Measurements from ENCODE around the gene RPL19.

The RPL19 gene

GRCh38 chr17:39173526-39174274 is 26.4 kb upstream of the RPL19 start:
- no peak for DNase-seq

GRCh38 chr17:39174920-39175694 is 25.0 kb upstream of the RPL19 start:
- peak; percentile 72 for DNase-seq

GRCh38 chr17:39175695-39176093 is 24.4 kb upstream of the RPL19 start:
- no peak for DNase-seq

- DNase-seq, result no peak
These were observed 22.8 kb upstream of the RPL19 start for GRCh38 chr17:39177256-39177655.

GRCh38 chr17:39178536-39178935 is 21.5 kb upstream of the RPL19 start:
- no peak for DNase-seq

- no peak for DNase-seq
These were observed 18.8 kb upstream of the RPL19 start for GRCh38 chr17:39181303-39181702.

GRCh38 chr17:39183045-39183444 is 17.0 kb upstream of the RPL19 start:
- no peak for DNase-seq

GRCh38 chr17:39183720-39184119 is 16.4 kb upstream of the RPL19 start:
- DNase-seq, result no peak

- DNase-seq, result no peak
These were observed 13.5 kb upstream of the RPL19 start for GRCh38 chr17:39186481-39187002.

- no peak for DNase-seq
These were observed 12.8 kb upstream of the RPL19 start for GRCh38 chr17:39187152-39187830.

GRCh38 chr17:39191750-39192510 is 8.2 kb upstream of the RPL19 start:
- no peak for DNase-seq

- DNase-seq, result no peak
These were observed 7.2 kb upstream of the RPL19 start for GRCh38 chr17:39192901-39193300.

- no peak for DNase-seq
These were observed 6.7 kb upstream of the RPL19 start for GRCh38 chr17:39193346-39193745.

- DNase-seq, result no peak
These were observed 5.7 kb upstream of the RPL19 start for GRCh38 chr17:39194089-39194984.

GRCh38 chr17:39194985-39195524 is 5.0 kb upstream of the RPL19 start:
- no peak for DNase-seq

- peak; percentile 26 for DNase-seq
These were observed 4.4 kb upstream of the RPL19 start for GRCh38 chr17:39195568-39196160.

- no peak for DNase-seq
These were observed 3.8 kb upstream of the RPL19 start for GRCh38 chr17:39196241-39196807.

GRCh38 chr17:39196808-39197291 is 3.2 kb upstream of the RPL19 start:
- DNase-seq, result no peak

- peak; percentile 53 for DNase-seq
These were observed 2.5 kb upstream of the RPL19 start, which contains the start of gene CACNB1 for GRCh38 chr17:39197380-39198185. Gene CACNB1 (minus strand): TSS chr17:39197669. CDS start chr17:39197495, 174 bp downstream.
